ENCODE measurements around the gene SRPK2. TPM values are rescaled to one million over a fixed set of nuclear protein-coding genes. Genes with fewer than 3 reads are reported as not detected.

Gene SRPK2
- total RNA-seq, 1 donor from 2014 or later = 15.5 TPM

DNA sequence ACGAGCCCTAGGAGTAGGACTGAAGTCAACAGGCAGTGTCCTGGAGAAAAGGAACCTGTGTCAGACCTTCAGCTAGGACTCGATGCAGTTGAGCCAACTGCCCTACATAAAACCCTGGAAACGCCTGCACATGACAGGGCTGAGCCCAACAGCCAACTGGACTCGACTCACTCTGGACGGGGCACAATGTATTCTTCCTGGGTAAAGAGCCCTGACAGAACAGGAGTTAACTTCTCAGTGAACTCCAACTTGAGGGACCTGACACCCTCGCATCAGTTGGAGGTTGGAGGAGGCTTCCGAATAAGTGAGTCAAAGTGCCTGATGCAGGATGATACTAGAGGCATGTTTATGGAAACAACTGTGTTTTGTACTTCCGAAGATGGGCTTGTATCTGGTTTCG is 281.3 kb downstream of the SRPK2 start:
- no peak for ATAC-seq
- no peak for DNase-seq (ENCODE audit: low spot score)

DNA sequence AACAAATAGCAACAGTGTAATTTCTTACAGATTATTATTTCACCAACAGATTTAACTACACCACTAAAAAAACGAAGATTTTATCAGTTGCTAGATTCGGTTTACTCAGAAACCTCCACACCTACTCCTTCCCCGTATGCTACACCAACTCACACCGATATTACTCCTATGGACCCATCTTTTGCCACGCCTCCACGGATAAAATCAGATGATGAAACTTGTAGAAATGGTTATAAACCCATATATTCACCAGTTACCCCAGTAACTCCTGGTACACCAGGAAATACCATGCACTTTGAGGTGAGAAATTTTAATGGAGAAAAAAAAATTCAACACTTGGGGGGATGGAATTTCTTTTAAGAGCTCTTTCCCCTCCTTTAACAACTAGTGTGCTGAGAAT is 282.2 kb downstream of the SRPK2 start:
- ATAC-seq (no peak), DNase-seq (ENCODE audit: low spot score) (no peak)

DNA sequence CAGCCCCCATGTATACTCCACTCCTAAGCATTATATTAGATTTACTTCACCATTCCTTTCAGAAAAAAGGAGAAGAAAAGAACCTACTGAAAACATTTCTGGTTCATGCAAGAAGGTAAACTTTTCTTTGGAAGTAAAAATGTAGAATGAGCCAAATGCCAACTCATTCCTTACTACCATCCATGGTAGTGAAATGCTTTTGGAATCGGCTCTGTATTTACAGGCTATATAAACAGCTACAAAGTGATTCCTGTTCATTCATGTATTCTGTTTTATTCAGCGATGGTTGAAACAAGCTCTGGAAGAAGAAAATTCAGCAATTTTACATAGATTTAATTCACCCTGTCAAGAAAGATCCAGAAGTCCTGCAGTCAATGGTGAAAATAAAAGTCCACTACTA is 283.1 kb downstream of the SRPK2 start:
- DNase-seq (ENCODE audit: low spot score) (no peak), ATAC-seq (no peak)

DNA sequence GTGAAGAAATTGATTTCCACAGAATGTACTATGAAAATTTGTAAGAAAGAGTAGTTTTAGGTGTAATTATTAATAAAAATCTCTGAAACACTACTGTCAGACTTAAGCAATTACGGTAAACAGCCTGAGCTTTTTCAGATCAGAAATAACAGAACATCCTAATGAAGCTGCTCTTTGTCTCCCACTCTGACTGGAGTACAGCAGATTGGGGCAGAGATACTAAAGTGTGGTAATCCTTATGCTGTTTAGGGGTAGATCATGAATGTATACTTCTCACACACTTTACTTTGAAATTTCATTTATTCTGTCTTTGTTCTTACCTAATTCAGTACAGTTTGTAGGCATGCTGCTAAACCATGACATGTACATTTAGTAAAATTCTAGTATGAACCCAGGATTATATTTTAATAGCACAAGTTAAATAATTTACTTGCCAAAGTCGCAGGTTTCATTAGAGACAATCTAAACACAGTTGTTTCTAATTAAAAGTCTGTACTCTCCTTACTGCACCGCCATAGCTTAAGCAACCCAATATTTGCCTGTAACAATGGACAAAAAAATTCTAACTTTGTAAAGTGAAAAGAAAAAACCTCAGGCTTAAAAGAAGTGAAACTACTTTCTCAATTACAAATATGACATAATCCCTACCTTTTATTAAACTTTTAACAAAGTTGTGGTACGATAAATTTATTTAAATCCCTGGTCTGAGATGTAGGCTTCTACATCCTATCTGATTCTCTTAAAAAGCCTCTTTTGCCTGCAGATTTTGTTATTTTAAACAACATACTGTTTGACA is 286.0 kb downstream of the SRPK2 start:
- peak; percentile 17 for ATAC-seq

DNA sequence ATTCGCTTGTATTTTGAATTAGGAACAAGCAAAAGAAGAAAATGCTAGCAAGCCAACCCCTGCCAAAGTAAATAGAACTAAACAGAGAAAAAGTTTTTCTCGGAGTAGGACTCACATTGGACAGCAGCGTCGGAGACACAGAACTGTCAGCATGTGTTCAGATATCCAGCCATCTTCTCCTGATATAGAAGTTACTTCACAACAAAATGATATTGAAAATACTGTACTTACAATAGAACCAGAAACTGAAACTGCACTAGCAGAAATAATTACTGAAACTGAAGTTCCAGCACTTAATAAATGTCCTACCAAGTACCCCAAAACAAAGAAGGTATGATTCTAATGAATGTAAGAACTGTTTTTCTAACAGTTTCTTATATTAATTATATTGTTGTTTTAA is 286.9 kb downstream of the SRPK2 start:
- no peak for DNase-seq (ENCODE audit: low spot score)
- peak; percentile 75 for ATAC-seq

More for the DNA sequence above, 286.0 kb downstream of the SRPK2 start:
- no peak for DNase-seq (ENCODE audit: low spot score)

DNA sequence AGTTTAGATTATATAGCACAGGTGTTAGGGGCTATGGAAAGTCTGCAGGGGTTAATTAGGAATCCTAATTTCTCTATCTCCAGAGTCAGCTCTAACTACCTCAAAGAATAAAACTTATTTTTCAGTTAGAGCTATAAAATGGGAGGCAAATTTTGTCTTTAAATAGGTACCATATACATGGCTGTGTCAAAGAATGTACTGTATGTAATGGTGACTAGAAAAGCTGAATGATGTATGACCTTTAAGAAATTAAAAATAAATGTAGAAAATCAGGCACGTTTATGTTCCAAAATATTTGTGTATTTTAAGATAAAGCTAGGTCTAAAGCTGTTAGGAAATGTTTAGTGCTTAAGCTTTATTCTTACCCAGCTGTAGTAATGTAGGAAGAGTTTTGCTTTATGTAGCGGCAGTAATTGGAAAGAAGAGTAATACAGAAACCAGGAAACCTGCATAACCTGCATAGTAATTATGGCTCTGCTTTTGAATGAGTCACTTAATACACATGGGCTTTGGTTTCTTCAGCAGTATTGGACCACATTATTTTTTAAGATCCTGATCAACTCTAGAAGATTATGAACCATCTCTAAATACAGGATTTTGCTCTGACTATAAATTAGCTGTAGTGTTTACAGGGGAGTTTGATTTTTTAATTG is 289.7 kb downstream of the SRPK2 start:
- ATAC-seq = no peak
- no peak for DNase-seq (ENCODE audit: low spot score)

DNA sequence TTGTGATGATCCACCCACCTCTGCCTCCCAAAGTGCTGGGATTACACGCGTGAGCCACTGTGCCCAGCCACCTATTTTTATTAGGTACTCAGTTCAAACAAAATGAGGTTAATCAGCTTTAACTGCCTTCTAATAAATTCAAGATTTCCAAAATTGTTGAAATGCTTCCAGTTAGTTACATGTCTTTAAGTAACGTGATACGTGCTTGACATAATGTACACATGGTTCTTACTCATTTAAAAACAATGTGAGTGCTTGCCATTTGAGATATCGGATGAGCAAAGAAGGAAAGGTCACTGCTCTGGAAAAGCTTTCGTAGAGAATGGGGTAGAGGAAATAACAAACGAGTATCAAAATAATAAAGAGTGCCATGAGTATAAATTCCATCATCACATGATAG is 291.1 kb downstream of the SRPK2 start:
- DNase-seq (ENCODE audit: low spot score) = no peak
- ATAC-seq = no peak

- DNase-seq (ENCODE audit: low spot score) = no peak
- no peak for ATAC-seq
Measured at GRCh38 chr7:105096306-105096705, 292.4 kb downstream of the SRPK2 start.

DNA sequence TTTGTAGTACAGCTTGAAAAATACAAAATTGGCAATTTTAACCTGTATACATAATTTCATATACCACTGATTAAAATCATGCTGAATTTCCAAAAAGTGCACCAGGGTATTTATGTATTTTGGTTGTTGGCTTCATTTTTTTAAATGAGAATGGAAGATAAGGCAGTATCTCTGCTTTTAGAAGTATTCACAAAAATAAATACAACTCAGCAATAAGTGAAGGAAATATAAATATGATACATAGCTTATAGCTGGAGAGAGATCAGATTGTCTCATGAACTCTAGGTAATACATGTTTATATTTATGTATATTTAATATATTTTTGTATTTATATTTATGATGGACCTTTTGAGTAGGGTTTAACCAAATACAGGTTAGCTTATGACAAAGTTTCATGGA is 293.8 kb downstream of the SRPK2 start:
- ATAC-seq (no peak), DNase-seq (ENCODE audit: low spot score) (no peak)

GRCh38 chr7:105088456-105088855 is 300.3 kb downstream of the SRPK2 start:
- no peak for ATAC-seq
- no peak for DNase-seq (ENCODE audit: low spot score)

DNA sequence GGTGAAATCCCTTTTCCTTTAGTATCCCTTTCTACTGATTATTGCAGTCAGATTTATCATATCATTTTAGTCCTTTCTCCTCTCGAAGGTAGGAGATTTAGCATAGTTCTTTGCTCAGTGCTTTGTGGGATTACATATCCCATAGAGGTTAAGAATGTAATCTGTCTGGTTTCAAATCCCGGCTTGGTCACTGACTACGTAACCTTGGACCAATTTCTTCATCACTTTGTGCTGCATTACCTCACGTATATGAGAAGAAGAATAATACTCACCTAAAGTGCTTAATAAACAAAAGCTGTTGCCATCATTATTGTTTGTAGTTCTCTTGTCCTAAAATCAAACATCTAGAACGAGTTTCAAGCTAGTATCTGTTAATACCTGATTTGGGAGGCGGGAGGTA is 300.7 kb downstream of the SRPK2 start:
- ATAC-seq = no peak

DNA sequence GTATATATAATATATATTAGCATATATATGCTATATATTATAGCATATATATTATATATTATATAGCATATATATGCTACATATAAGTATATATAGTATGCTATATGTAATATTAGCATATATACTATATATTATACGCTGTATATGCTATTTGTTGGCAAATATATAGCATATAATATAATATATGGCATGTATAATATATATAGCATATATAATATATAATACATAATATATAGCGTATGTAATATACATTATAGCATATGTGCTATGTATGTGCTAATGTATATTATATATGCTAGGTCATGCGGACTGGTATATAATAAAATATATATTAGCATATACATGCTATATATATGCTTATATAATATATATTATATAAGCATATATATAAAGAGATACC is 301.9 kb downstream of the SRPK2 start:
- DNase-seq (ENCODE audit: low spot score) (no peak), ATAC-seq (no peak)

More for the DNA sequence above, 300.7 kb downstream of the SRPK2 start:
- DNase-seq (ENCODE audit: low spot score) = no peak

DNA sequence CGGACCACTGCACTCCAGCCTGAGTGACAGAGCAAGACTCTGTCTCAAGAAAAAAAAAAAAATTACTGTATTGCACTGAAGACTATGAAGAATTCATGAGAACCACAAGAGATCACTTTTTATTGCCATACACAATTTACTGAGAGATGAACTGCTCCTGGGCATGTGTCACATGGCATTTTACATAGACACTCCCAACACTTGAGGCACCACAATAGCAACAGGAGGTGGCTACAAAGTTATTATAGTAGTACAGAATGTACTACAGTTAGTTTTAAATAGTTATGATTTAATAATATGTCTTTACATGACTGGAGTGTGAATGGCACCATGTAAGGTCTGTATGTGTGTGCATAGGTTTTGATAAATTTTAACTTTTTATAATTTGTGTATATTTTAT is 304.1 kb downstream of the SRPK2 start:
- DNase-seq (ENCODE audit: low spot score) = no peak
- ATAC-seq = no peak

GRCh38 chr7:105079348-105079747 is 309.4 kb downstream of the SRPK2 start:
- DNase-seq (ENCODE audit: low spot score) (no peak), ATAC-seq (no peak)

DNA sequence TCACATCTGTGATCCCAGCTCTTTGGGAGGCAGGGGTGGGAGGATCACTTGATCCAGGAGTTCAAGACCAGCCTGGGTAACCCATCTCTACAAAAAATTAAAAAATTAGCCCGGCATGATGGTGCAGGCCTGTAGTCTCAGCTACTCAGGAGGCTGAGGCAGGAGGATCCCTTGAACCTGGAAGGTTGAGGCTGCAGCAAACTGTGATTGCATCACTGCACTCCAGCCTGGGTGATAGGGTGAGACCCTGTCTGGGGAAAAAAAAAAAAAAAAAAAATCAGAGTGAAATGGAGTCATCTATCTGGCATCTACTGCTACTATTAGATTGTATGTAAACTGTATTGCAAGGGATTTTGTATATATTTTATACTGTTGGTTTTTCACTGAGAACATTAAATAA is 315.6 kb downstream of the SRPK2 start:
- no peak for ATAC-seq
- DNase-seq (ENCODE audit: low spot score) = no peak

DNA sequence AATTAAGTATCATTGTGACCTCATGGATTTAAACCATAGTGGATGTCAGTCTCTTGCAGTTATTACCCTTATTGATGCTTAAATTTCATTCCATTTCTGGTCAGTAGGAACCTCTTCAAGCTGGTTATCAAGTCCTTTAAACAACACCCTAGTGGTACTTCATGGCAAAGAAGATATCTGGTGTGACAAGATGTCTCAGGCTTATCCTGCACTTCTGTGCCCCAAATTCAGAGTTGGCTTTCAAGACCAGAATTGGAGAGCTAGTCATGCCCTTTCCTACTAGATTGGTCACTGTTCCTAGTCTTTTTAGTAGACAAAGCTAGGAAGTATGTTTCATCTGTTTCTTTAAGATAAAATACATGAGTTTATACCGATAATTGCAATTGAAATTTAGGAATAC is 319.8 kb downstream of the SRPK2 start:
- ATAC-seq (no peak), DNase-seq (ENCODE audit: low spot score) (no peak)

DNA sequence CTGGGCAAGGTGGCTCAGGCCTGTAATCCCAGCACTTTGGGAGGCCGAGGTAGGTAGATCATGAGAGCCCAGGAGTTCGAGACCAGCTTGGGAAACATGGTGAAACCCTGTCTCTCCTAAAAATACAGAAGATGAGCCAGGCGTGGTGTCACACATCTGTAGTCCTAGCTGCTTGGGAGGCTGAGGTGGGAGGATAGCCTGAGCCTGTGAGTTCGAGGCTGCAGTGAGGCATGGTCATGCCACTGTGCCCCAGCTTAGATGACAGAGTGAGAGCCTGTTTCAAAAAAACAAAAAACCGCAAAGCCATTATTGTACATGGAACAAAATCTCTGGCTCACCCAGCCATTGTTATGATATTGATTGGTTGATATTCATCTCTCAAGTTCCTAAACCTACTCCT is 321.0 kb downstream of the SRPK2 start:
- no peak for DNase-seq (ENCODE audit: low spot score)
- ATAC-seq = no peak

Other genes with a start within 250 kb of the SRPK2 start
- 4.9 TPM for gene PUS7, start 133.3 kb upstream of the SRPK2 start, total RNA-seq
- gene RINT1, start 143.3 kb upstream of the SRPK2 start, total RNA-seq = 10.0 TPM
- gene EFCAB10, start 192.6 kb upstream of the SRPK2 start, total RNA-seq = not detected

Data from left lobe of liver (tissue), 2 donors.